Activated CD4-positive, alpha-beta T cell treated with anti-CD3 and anti-CD28 coated beads, Interleukin-2, Interleukin-4, amounts not matched to agents 100 ng/mL and 50 ng/mL, durations not matched to agents 16 hours and 8 hours (primary cell): ENCODE data around the gene KDM8.
"Not testable (repeated sequence)": the region's sequence is repeated elsewhere in the genome, so short reads cannot be mapped to it uniquely, and the experiment has no call there.

Experiments used
- DNase-seq: peaks from one replicate; pipeline ENCODE4 v3.0.0-alpha.2; 2020; ENCODE audit warnings: low spot score

KDM8 gene

GRCh38 chr16:27191352-27191924 lies 11.9 kb upstream of the KDM8 start:
- no peak for DNase-seq

- DNase-seq, result no peak
These were observed 9.9 kb upstream of the KDM8 start for GRCh38 chr16:27193300-27193990.

- no peak for DNase-seq
These were observed 8.1 kb upstream of the KDM8 start for GRCh38 chr16:27195076-27195741.

- DNase-seq, result no peak
These were observed 7.3 kb upstream of the KDM8 start for GRCh38 chr16:27195941-27196595.

GRCh38 chr16:27197004-27197403 lies 6.3 kb upstream of the KDM8 start:
- DNase-seq, result no peak

- DNase-seq, result no peak
These were observed 4.7 kb upstream of the KDM8 start for GRCh38 chr16:27198451-27199234.

GRCh38 chr16:27199235-27199586 lies 4.1 kb upstream of the KDM8 start:
- no peak for DNase-seq

- DNase-seq, result peak; percentile 74
These were observed 3.6 kb upstream of the KDM8 start for GRCh38 chr16:27199736-27200135.

GRCh38 chr16:27200914-27201313 lies 2.4 kb upstream of the KDM8 start:
- not testable (repeated sequence) for DNase-seq

GRCh38 chr16:27202923-27203506 lies 311 bp upstream of the KDM8 start:
- DNase-seq, result peak; percentile 91

GRCh38 chr16:27204312-27204915 lies 1.1 kb downstream of the KDM8 start:
- no peak for DNase-seq

- no peak for DNase-seq
These were observed 2.2 kb downstream of the KDM8 start for GRCh38 chr16:27205423-27206065.

GRCh38 chr16:27207121-27207520 lies 3.8 kb downstream of the KDM8 start:
- DNase-seq, result not testable (repeated sequence)

GRCh38 chr16:27208081-27208680 lies 4.9 kb downstream of the KDM8 start:
- no peak for DNase-seq

- no peak for DNase-seq
These were observed 5.5 kb downstream of the KDM8 start for GRCh38 chr16:27208796-27209195.

- DNase-seq, result no peak
These were observed 6.3 kb downstream of the KDM8 start for GRCh38 chr16:27209591-27209990.

- no peak for DNase-seq
These were observed 6.8 kb downstream of the KDM8 start for GRCh38 chr16:27210174-27210573.

- no peak for DNase-seq
These were observed 7.7 kb downstream of the KDM8 start for GRCh38 chr16:27211026-27211425.

- no peak for DNase-seq
These were observed 11.0 kb downstream of the KDM8 start for GRCh38 chr16:27214084-27214961.
